ENCODE data around the gene SPRED1. TPM values are rescaled to one million over a fixed set of nuclear protein-coding genes. Genes with fewer than 3 reads are reported as not detected.
"Not testable (repeated sequence)": the region's sequence is repeated elsewhere in the genome, so short reads cannot be mapped to it uniquely, and the experiment has no call there.

SPRED1 gene
- total RNA-seq, 1 donor: 55.7 TPM

GRCh38 chr15:38271895-38272294, 19.3 kb downstream of the SPRED1 start:
- TF ChIP-seq, protein P1, sequence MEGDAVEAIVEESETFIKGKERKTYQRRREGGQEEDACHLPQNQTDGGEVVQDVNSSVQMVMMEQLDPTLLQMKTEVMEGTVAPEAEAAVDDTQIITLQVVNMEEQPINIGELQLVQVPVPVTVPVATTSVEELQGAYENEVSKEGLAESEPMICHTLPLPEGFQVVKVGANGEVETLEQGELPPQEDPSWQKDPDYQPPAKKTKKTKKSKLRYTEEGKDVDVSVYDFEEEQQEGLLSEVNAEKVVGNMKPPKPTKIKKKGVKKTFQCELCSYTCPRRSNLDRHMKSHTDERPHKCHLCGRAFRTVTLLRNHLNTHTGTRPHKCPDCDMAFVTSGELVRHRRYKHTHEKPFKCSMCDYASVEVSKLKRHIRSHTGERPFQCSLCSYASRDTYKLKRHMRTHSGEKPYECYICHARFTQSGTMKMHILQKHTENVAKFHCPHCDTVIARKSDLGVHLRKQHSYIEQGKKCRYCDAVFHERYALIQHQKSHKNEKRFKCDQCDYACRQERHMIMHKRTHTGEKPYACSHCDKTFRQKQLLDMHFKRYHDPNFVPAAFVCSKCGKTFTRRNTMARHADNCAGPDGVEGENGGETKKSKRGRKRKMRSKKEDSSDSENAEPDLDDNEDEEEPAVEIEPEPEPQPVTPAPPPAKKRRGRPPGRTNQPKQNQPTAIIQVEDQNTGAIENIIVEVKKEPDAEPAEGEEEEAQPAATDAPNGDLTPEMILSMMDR (IDR thresholded peaks at IDR 0.05; ENCODE audit: insufficient read depth, low read depth, low read length): no peak
- no peak overlapping the region for H3K4me3 ChIP-seq (ENCODE audit: low read depth, low read length)
- DNase-seq (ENCODE audit: low read depth): no peak

- not testable (repeated sequence) for H3K4me3 ChIP-seq (ENCODE audit: low read depth, low read length); DNase-seq (ENCODE audit: low read depth)
Measured at GRCh38 chr15:38272431-38272830, 19.8 kb downstream of the SPRED1 start.

- H3K4me3 ChIP-seq (ENCODE audit: low read depth, low read length): no peak overlapping the region
- DNase-seq (ENCODE audit: low read depth): no peak
- TF ChIP-seq, protein P1 (IDR thresholded peaks at IDR 0.05; ENCODE audit: insufficient read depth, low read depth, low read length): no peak
Measured at GRCh38 chr15:38274135-38274534, 21.5 kb downstream of the SPRED1 start.

GRCh38 chr15:38275959-38276358, 23.3 kb downstream of the SPRED1 start:
- TF ChIP-seq, protein P1 (IDR thresholded peaks at IDR 0.05; ENCODE audit: insufficient read depth, low read depth, low read length): no peak
- no peak overlapping the region for H3K4me3 ChIP-seq (ENCODE audit: low read depth, low read length)
- peak; percentile 39 for DNase-seq (ENCODE audit: low read depth)

DNA sequence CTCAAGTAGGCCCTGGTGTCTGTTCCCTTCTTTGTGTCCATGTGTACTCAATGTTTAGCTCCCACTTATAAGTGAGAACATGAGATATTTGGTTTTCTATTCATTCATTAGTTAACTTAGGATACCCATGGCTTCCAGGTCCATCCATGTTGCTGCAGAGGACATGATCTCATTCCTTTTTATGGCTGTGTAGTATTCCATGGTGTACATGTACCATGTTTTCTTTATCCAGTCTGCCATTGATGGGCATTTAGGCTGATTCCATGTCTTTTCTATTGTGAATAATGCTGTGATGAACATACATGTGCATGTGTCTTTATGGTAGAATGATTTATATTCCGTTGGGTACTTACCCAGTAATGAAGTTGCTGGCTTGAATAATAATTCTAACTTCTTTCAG, 24.6 kb downstream of the SPRED1 start:
- not testable (repeated sequence) for H3K4me3 ChIP-seq (ENCODE audit: low read depth, low read length); DNase-seq (ENCODE audit: low read depth)

DNA sequence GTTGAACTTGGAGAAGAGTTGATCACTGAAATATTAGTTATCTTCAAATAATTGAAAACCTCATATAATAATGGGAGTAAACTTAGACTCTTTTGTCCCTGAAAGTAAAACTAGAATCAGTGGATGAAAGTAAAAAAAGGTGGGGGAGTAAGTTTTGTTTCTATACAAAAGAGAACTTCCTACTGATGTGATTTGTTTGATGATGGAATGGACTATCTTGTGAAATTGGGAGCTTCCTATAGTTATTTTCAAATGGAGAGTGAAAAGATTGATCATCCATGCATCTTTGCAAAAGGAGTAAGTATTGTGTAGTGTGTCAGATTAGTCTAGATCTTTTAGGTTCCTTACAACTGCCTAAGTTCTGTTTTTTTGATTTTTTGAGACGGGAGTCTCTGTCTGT, 28.4 kb downstream of the SPRED1 start:
- no peak for DNase-seq (ENCODE audit: low read depth)
- H3K4me3 ChIP-seq (ENCODE audit: low read depth, low read length): no peak overlapping the region
- TF ChIP-seq, protein P1 (IDR thresholded peaks at IDR 0.05; ENCODE audit: insufficient read depth, low read depth, low read length): no peak

DNA sequence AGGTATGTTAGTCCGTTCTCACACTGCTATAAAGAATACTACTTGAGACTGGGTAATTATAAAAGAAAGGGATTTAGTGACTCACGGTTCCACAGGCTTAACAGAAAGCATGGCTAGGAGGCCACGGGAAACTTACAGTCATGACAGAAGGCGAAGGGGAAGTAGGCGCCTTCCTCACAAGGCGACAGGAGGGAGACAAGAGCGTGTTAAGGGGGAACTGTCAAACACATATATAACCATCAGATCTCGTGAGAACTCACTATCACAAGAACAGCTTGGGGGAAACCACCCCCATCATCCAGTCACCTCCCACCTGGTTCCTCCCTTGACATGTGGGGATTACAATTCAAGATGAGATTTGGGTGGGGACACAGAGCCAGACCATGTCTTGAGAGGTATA, 30.4 kb downstream of the SPRED1 start:
- H3K4me3 ChIP-seq (ENCODE audit: low read depth, low read length): no peak overlapping the region
- TF ChIP-seq, protein P1 (IDR thresholded peaks at IDR 0.05; ENCODE audit: insufficient read depth, low read depth, low read length): no peak
- no peak for DNase-seq (ENCODE audit: low read depth)

DNA sequence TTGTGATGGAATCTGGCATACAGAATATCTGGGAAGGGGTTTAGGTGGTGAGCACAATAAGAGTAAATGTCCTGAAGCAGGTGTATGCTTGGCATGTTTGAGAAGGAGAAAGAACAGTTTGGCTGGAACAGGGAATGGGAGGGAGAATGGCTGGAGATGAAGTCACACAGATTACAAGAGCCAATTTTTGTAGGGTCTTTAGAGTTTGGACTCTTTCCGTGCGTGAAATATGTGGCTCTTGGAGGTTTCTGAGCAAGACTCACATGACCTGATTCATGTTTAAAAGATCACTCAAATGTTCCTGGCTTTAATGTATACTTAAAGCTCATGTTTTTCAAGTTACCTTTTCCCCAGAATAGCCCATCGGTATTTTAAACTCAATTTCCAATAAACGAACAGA, 32.8 kb downstream of the SPRED1 start:
- no peak overlapping the region for H3K4me3 ChIP-seq (ENCODE audit: low read depth, low read length)
- TF ChIP-seq, protein P1 (IDR thresholded peaks at IDR 0.05; ENCODE audit: insufficient read depth, low read depth, low read length): no peak
- DNase-seq (ENCODE audit: low read depth): no peak

All from fibroblast of villous mesenchyme (primary cell).